ENCODE measurements around the gene TGIF1. TPM values are rescaled to one million over a fixed set of nuclear protein-coding genes. Genes with fewer than 3 reads are reported as not detected.

Gene TGIF1
- total and polyA plus RNA-seq, 2 of the 4 experiments (the other 2 are of a cell fraction): 62.1 to 118 TPM

DNA sequence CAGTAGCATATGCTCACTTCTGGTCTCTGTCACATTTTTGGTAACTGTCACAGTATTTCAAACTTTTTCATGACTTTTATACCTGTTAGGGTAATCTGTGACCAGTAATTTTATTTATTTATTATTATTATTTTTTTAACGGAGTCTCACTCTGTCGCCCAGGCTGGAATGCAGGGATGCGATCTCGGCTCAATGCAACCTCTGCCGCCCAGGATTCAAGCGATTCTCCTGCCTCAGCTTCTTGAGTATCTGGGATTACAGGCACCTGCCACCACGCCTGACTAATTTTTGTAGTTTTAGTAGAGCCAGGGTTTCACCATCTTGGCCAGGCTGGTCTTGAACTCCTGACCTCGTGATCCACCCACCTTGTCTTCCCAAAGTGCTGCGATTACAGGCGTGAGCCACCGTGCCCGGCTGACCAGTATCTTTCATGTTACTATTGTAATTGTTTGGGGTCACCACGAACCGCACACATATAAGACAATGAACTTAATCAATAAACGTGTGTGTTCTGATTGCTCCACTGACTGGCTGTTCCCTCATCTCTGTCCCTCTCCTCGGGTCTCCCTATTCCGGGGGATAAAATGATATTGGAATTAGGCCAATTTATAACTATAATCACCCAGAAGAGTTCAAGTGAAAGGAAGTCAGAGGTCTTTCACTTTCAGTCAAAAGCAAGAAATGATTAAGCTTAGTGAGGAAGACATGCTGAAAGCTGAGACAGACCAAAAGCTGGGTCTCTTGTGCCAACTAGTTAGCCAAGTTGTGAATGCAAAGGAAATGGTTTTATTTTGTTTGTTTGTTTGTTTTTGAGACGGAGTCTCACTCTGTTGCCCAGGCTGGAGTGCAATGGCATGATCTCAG is 22.9 kb downstream of the TGIF1 start:
- POLR2A ChIA-PET (ENCODE audit: unreplicated experiment): no interaction called here
- Histone ChIP-seq H3K23ac (ENCODE audit: low read depth, low read length) (no peak overlapping the region), H2BK120ac (ENCODE audit: low read depth, low read length) (no peak overlapping the region), H3K18ac (ENCODE audit: low read depth, low read length) (no peak overlapping the region), H3K27me3 (ENCODE audit: control insufficient read depth, insufficient read depth, low read length) (no peaks in the 10 kb centered on the region), H2AK5ac (ENCODE audit: low read depth, low read length) (no peak overlapping the region), H2BK5ac (ENCODE audit: low read depth, low read length, poor library complexity, severe bottlenecking) (no peak overlapping the region), H3K27ac (ENCODE audit: insufficient read depth, low read length) (no peak overlapping the region), H2AK9ac (replicated peaks; ENCODE audit: low read depth, low read length, poor library complexity) (no peak overlapping the region), H3K79me1 (ENCODE audit: low read depth in 1 of 2, low read length in 2 of 2) (no peaks in the 10 kb centered on the region), H3K14ac (replicated peaks; ENCODE audit: low read depth, low read length) (no peak overlapping the region), H3K36me3 (ENCODE audit: control insufficient read depth, insufficient read depth, low read length) (no peaks in the 10 kb centered on the region), H4K5ac (ENCODE audit: low read depth, low read length) (no peak overlapping the region), H2AFZ (replicated peaks; ENCODE audit: low read length, poor library complexity) (no peak overlapping the region), H2BK15ac (ENCODE audit: low read depth, low read length) (no peak overlapping the region), H3K9me3 (ENCODE audit: control insufficient read depth, insufficient read depth, low read length) (peaks cover 6% of the 10 kb centered on the region), H2BK20ac (ENCODE audit: low read depth, low read length) (no peak overlapping the region), H4K8ac (ENCODE audit: low read depth in 2 of 2, low read length in 2 of 2) (no peak overlapping the region), H3K56ac (ENCODE audit: extremely low read depth, insufficient read depth, low read length) (no peak overlapping the region), H3K4me1 (ENCODE audit: control insufficient read depth, insufficient read depth, low read length) (no peaks in the 10 kb centered on the region), H3K9ac (ENCODE audit: low read depth, low read length) (no peak overlapping the region), H3K4me3 (ENCODE audit: insufficient read depth, low read depth, low read length) (no peak overlapping the region), H4K91ac (ENCODE audit: insufficient read depth, low read depth, low read length) (no peak overlapping the region), H4K20me1 (ENCODE audit: insufficient read depth, low read length) (no peaks in the 10 kb centered on the region), H3K4me2 (ENCODE audit: low read depth, low read length) (no peak overlapping the region), H3K9me1 (ENCODE audit: insufficient read depth, low read length) (peaks cover 2% of the 10 kb centered on the region; the same call in 1 of the 2 replicates), H3K4ac (ENCODE audit: low read depth, low read length) (no peak overlapping the region)
- dilution Hi-C loops (cut with HindIII; ENCODE audit: low sequenced_read_pairs, unreplicated experiment): no loop called here
- no CpG with 5 or more reads among the region's 18 CpGs for WGBS, 2 experiments (ENCODE audit: extremely low coverage in 2 of 2, insufficient read length in 1 of 2)
- TF ChIP-seq CEBPB (IDR thresholded peaks at IDR 0.05; ENCODE audit: low read depth, low read length) (no peak), FOS (IDR thresholded peaks at IDR 0.05; ENCODE audit: low read depth, low read length) (no peak), BHLHE40 (IDR thresholded peaks at IDR 0.05; ENCODE audit: low read depth, low read length) (no peak), SMC3 (IDR thresholded peaks at IDR 0.05; ENCODE audit: low read depth, low read length) (no peak), CTCF (conservative IDR thresholded peaks at IDR 0.05; ENCODE audit: low read depth, low read length) (no peak), MAZ (IDR thresholded peaks at IDR 0.05; ENCODE audit: borderline replicate concordance, low read depth, low read length) (no peak), POLR2A (IDR thresholded peaks at IDR 0.05; ENCODE audit: low read depth, low read length) (no peak), MXI1 (IDR thresholded peaks at IDR 0.05; ENCODE audit: borderline replicate concordance, low read depth, low read length) (no peak), RCOR1 (IDR thresholded peaks at IDR 0.05; ENCODE audit: insufficient replicate concordance, low read length) (no peak), CHD1 (IDR thresholded peaks at IDR 0.05; ENCODE audit: low read depth, low read length) (no peak), RAD21 (IDR thresholded peaks at IDR 0.05; ENCODE audit: low read length) (no peak), MAFK (IDR thresholded peaks at IDR 0.05; ENCODE audit: low read depth, low read length) (no peak), NFE2L2 (IDR thresholded peaks at IDR 0.05; ENCODE audit: low read depth, low read length) (no peak)
- TF ChIP-seq, protein P1, sequence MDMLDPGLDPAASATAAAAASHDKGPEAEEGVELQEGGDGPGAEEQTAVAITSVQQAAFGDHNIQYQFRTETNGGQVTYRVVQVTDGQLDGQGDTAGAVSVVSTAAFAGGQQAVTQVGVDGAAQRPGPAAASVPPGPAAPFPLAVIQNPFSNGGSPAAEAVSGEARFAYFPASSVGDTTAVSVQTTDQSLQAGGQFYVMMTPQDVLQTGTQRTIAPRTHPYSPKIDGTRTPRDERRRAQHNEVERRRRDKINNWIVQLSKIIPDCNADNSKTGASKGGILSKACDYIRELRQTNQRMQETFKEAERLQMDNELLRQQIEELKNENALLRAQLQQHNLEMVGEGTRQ (IDR thresholded peaks at IDR 0.05; ENCODE audit: low read depth, low read length): no peak
- TF ChIP-seq, protein P2, sequence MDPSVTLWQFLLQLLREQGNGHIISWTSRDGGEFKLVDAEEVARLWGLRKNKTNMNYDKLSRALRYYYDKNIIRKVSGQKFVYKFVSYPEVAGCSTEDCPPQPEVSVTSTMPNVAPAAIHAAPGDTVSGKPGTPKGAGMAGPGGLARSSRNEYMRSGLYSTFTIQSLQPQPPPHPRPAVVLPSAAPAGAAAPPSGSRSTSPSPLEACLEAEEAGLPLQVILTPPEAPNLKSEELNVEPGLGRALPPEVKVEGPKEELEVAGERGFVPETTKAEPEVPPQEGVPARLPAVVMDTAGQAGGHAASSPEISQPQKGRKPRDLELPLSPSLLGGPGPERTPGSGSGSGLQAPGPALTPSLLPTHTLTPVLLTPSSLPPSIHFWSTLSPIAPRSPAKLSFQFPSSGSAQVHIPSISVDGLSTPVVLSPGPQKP (IDR thresholded peaks at IDR 0.05; ENCODE audit: borderline replicate concordance, low read depth, low read length): no peak
- in situ Hi-C loops (cut with MboI; ENCODE audit: low sequenced_read_pairs): no loop called here
- CTCF ChIA-PET: interaction anchor here (1.4 kb wide), 1 partner anchor 18 kb away, joined by 5 read pairs; no protein-coding TSS in a partner anchor
- no TSS peak for BruUV-seq (replicated peaks)
- ATAC-seq (ENCODE audit: low read depth): no peak
- intact Hi-C loops (cut with micrococcal nuclease): no loop called here
- no peak for DNase-seq

All from IMR-90 (cell line).